ENCODE results near the gene MAST4. TPM values are rescaled to one million over a fixed set of nuclear protein-coding genes. Genes with fewer than 3 reads are reported as not detected.

The MAST4 gene
- total RNA-seq, 1 donor, result 23.2 TPM

DNA sequence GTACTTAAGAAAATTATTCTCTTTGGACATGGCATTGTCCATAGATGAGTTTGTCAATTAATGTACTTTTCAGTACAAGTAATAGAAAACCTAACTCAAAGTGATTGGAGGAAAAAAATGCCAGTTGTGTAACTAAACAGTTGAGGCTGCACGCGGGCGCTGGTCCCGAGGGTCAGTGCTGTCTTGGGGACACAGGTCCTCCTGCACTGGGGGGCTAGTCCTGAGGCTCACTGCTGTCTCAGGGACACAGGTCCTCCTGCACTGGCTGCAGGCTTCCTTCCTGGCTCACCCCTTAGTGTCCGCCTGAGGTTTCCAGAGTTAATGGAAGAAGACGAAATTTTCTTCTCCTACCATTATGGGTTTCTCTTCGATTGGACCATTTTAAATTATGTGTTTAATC, 319.3 kb downstream of the MAST4 start:
- no peak for DNase-seq (ENCODE audit: low read depth)
- TF ChIP-seq, protein P1, sequence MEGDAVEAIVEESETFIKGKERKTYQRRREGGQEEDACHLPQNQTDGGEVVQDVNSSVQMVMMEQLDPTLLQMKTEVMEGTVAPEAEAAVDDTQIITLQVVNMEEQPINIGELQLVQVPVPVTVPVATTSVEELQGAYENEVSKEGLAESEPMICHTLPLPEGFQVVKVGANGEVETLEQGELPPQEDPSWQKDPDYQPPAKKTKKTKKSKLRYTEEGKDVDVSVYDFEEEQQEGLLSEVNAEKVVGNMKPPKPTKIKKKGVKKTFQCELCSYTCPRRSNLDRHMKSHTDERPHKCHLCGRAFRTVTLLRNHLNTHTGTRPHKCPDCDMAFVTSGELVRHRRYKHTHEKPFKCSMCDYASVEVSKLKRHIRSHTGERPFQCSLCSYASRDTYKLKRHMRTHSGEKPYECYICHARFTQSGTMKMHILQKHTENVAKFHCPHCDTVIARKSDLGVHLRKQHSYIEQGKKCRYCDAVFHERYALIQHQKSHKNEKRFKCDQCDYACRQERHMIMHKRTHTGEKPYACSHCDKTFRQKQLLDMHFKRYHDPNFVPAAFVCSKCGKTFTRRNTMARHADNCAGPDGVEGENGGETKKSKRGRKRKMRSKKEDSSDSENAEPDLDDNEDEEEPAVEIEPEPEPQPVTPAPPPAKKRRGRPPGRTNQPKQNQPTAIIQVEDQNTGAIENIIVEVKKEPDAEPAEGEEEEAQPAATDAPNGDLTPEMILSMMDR (IDR thresholded peaks at IDR 0.05; ENCODE audit: insufficient read depth, low read length), result no peak
- H3K4me3 ChIP-seq (ENCODE audit: low read depth, low read length), result no peak overlapping the region

DNA sequence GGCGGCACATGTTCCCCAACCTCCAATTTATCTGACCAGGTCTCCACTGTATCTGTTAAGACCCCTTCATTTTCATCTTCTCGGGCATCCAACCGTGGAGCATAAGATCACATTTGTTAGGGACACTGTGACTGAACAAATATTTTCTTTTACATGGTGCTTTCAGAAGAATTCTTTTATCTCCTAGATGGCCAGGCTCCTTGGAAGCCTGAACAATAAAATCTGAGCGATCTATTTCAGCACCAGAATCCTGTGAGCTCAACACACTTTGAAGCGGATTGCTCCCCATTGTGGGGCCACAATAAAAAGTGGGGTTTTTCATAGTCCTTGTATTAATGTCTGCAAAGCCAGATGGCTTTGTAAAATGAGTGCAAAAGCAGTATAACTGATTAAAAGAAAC, 326.7 kb downstream of the MAST4 start:
- H3K4me3 ChIP-seq (ENCODE audit: low read depth, low read length), result no peak overlapping the region
- no peak for DNase-seq (ENCODE audit: low read depth)
- TF ChIP-seq, protein P1 (IDR thresholded peaks at IDR 0.05; ENCODE audit: insufficient read depth, low read length), result no peak

- TF ChIP-seq, protein P1 (IDR thresholded peaks at IDR 0.05; ENCODE audit: insufficient read depth, low read length), result no peak
- no peak for DNase-seq (ENCODE audit: low read depth)
- H3K4me3 ChIP-seq (ENCODE audit: low read depth, low read length), result no peak overlapping the region
Observed at GRCh38 chr5:66923457-66923856, 327.3 kb downstream of the MAST4 start.

DNA sequence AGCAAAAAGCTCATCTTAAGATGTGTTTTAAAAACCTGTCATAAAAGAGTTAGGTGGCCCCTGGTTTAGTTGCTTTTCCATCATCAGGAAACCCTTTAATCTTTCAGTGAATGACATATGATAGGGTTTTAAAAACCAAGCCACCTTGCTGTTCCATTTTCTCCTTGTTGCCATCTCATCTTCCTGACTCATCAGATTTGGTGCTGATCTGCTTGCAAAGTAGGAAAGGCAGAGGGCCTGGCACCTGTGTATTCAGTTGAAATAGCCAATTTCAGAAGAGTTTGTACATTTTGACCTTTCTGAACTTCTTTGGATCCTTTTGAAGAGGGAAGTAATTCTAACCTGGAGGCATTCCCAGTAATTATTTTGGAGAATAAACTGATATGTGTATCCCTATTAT, 327.7 kb downstream of the MAST4 start:
- no peak overlapping the region for H3K4me3 ChIP-seq (ENCODE audit: low read depth, low read length)
- TF ChIP-seq, protein P1 (IDR thresholded peaks at IDR 0.05; ENCODE audit: insufficient read depth, low read length), result no peak
- DNase-seq (ENCODE audit: low read depth), result no peak

DNA sequence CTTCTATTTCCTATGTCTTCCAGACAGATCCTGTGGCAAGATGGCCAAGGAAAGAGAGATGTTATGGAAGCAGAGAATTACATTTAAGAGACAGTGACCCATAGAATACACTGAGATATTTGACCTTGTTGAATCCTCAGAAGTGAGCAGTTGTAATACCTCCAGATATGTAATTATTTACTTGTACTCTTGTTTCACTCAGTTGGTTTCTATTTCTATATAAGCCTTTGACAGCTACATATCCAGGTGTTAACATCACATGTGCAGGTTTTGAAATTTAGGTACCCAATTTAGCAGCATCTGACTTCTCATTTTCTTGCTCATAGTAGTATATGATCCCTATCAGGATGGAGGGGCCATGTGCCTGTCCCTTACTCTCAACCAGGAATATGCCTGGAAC, 330.9 kb downstream of the MAST4 start:
- TF ChIP-seq, protein P1 (IDR thresholded peaks at IDR 0.05; ENCODE audit: insufficient read depth, low read length), result no peak
- no peak overlapping the region for H3K4me3 ChIP-seq (ENCODE audit: low read depth, low read length)
- DNase-seq (ENCODE audit: low read depth), result no peak

- TF ChIP-seq, protein P1 (IDR thresholded peaks at IDR 0.05; ENCODE audit: insufficient read depth, low read length), result no peak
- DNase-seq (ENCODE audit: low read depth), result no peak
- no peak overlapping the region for H3K4me3 ChIP-seq (ENCODE audit: low read depth, low read length)
Observed at GRCh38 chr5:66929281-66929680, 333.1 kb downstream of the MAST4 start.

DNA sequence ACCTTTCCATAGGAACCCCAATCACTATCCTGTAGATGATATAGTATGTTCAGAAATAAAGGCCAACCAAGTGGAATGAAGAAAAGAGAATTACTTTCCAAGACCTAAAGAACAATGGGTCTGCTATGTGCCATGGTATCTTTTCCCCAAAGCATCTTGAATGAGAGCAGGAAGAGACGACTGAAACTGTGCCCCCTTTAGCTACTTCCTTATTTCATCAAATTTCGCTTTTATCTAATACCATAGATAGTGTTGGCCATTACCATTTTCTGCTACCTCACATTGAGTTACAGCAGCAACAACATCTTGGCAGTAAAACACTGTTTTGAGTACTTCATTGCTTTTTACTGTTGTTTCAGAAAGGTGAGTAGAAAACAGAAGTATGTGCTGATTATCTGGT, 333.8 kb downstream of the MAST4 start:
- no peak overlapping the region for H3K4me3 ChIP-seq (ENCODE audit: low read depth, low read length)
- TF ChIP-seq, protein P1 (IDR thresholded peaks at IDR 0.05; ENCODE audit: insufficient read depth, low read length), result no peak
- DNase-seq (ENCODE audit: low read depth), result no peak

Measured in fibroblast of the aortic adventitia (primary cell).